ENCODE data around the gene AKR1C1. TPM values are rescaled to one million over a fixed set of nuclear protein-coding genes. Genes with fewer than 3 reads are reported as not detected.
"Not testable (repeated sequence)": the region's sequence is repeated elsewhere in the genome, so short reads cannot be mapped to it uniquely, and the experiment has no call there.

Gene AKR1C1
- total RNA-seq, 1 experiment from 2014 or later: 2.1 TPM

GRCh38 chr10:5023177-5023805 is 60.1 kb downstream of the AKR1C1 start:
- TF ChIP-seq MAX (IDR thresholded peaks at IDR 0.05): no peak
- no peak for TF ChIP-seq CTCF (IDR thresholded peaks at IDR 0.05 in 2 of 3, conservative IDR thresholded peaks at IDR 0.05 in 1 of 3; ENCODE audit: borderline replicate concordance in 1 of 3, insufficient read depth in 1 of 3, low read depth in 2 of 3, low read length in 2 of 3)
- TF ChIP-seq POLR2AphosphoS5 (IDR thresholded peaks at IDR 0.05; ENCODE audit: low read depth, low read length): no peak
- no peak for TF ChIP-seq TCF7L2 (IDR thresholded peaks at IDR 0.05; ENCODE audit: borderline replicate concordance, extremely low read depth, insufficient read depth, insufficient read length)
- no peak for TF ChIP-seq FOSL1 (IDR thresholded peaks at IDR 0.05; ENCODE audit: low read depth)
- no peak for TF ChIP-seq SIN3A (IDR thresholded peaks at IDR 0.05; ENCODE audit: low read depth)
- TF ChIP-seq CBX3 (IDR thresholded peaks at IDR 0.05; ENCODE audit: low read depth): no peak
- TF ChIP-seq EZH2phosphoT487 (IDR thresholded peaks at IDR 0.05; ENCODE audit: borderline replicate concordance): no peak
- no peak for TF ChIP-seq JUND (IDR thresholded peaks at IDR 0.05)
- no peak for TF ChIP-seq POLR2A (IDR thresholded peaks at IDR 0.05; ENCODE audit: borderline replicate concordance, extremely low read depth, insufficient read depth, insufficient read length)
- TF ChIP-seq SP1 (IDR thresholded peaks at IDR 0.05; ENCODE audit: low read depth): no peak
- no peak for TF ChIP-seq CEBPB (IDR thresholded peaks at IDR 0.05; ENCODE audit: low read depth)
- no peak for TF ChIP-seq RAD21 (IDR thresholded peaks at IDR 0.05; ENCODE audit: low read depth)
- no peak for TF ChIP-seq EZH2 (IDR thresholded peaks at IDR 0.05)
- no peak for TF ChIP-seq ZFX (IDR thresholded peaks at IDR 0.05)
- TF ChIP-seq ATF3 (IDR thresholded peaks at IDR 0.05): no peak
- no peak for TF ChIP-seq YY1 (IDR thresholded peaks at IDR 0.05; ENCODE audit: extremely low read depth, insufficient replicate concordance, low read depth, low read length)
- TF ChIP-seq ELF1 (IDR thresholded peaks at IDR 0.05; ENCODE audit: borderline replicate concordance, low read depth): no peak
- no peaks in the 10 kb centered on the region for H3K27me3 ChIP-seq (ENCODE audit: insufficient read depth, low read length)
- H3K9me2 ChIP-seq (ENCODE audit: insufficient read depth): no peaks in the 10 kb centered on the region
- ATAC-seq: no peak
- intact Hi-C loops (cut with micrococcal nuclease): no loop called here
- H3K79me2 ChIP-seq (ENCODE audit: insufficient read depth, low read length): no peaks in the 10 kb centered on the region
- H3K4me1 ChIP-seq (ENCODE audit: control insufficient read depth in 1 of 2, insufficient read depth in 2 of 2, low read length in 2 of 2): peaks cover 0 to 4% of the 10 kb centered on the region in 2 experiments; a peak in 1 of 4 replicates
- H3K9ac ChIP-seq (ENCODE audit: low read length): no peak overlapping the region
- ChIA-PET RAD21 (ENCODE audit: low non-redundant PET in 1 of 2, low total read pairs in 2 of 2, uncharacterized antibody in 2 of 2, unreplicated experiment in 2 of 2) (no interaction called here), CTCF (no interaction called here), POLR2A (no interaction called here)
- H3K9me3 ChIP-seq (ENCODE audit: control insufficient read depth in 1 of 2, insufficient read depth in 1 of 2, low read depth in 1 of 2, low read length in 2 of 2): no peaks in the 10 kb centered on the region
- no peak overlapping the region for H2AFZ ChIP-seq (ENCODE audit: low read depth, low read length, poor library complexity, severe bottlenecking)
- H4K20me1 ChIP-seq (ENCODE audit: insufficient read depth): no peaks in the 10 kb centered on the region
- no peak overlapping the region for H3K27ac ChIP-seq (ENCODE audit: low read depth, low read length)
- BruUV-seq (replicated peaks): no TSS peak
- no peak overlapping the region for H3K4me2 ChIP-seq (ENCODE audit: low read length)
- no peak overlapping the region for H3K4me3 ChIP-seq (replicated peaks in 1 of 2; ENCODE audit: low read depth in 1 of 2, low read length in 2 of 2)
- DNase-seq (ENCODE audit: low read depth, low spot score): no peak
- H3K36me3 ChIP-seq (ENCODE audit: control insufficient read depth in 1 of 2, insufficient read depth in 2 of 2, low read length in 2 of 2): no peaks in the 10 kb centered on the region

- H3K4me1 ChIP-seq (ENCODE audit: control insufficient read depth in 1 of 2, insufficient read depth in 2 of 2, low read length in 2 of 2); H3K9me2 ChIP-seq (ENCODE audit: insufficient read depth); H3K79me2 ChIP-seq (ENCODE audit: insufficient read depth, low read length); H3K9ac ChIP-seq (ENCODE audit: low read length); H3K27ac ChIP-seq (ENCODE audit: low read depth, low read length); H3K4me3 ChIP-seq (replicated peaks in 1 of 2; ENCODE audit: low read depth in 1 of 2, low read length in 2 of 2); H2AFZ ChIP-seq (ENCODE audit: low read depth, low read length, poor library complexity, severe bottlenecking); H3K4me2 ChIP-seq (ENCODE audit: low read length); DNase-seq (ENCODE audit: low read depth, low spot score); intact Hi-C loops (cut with micrococcal nuclease); ATAC-seq; BruUV-seq (replicated peaks); H3K9me3 ChIP-seq (ENCODE audit: control insufficient read depth in 1 of 2, insufficient read depth in 1 of 2, low read depth in 1 of 2, low read length in 2 of 2); H3K36me3 ChIP-seq (ENCODE audit: control insufficient read depth in 1 of 2, insufficient read depth in 2 of 2, low read length in 2 of 2); H4K20me1 ChIP-seq (ENCODE audit: insufficient read depth); POLR2A ChIA-PET; RAD21 ChIA-PET (ENCODE audit: low non-redundant PET in 1 of 2, low total read pairs in 2 of 2, uncharacterized antibody in 2 of 2, unreplicated experiment in 2 of 2); H3K27me3 ChIP-seq (ENCODE audit: insufficient read depth, low read length); CTCF ChIA-PET: not testable (repeated sequence)
Measured at GRCh38 chr10:5025461-5025881, 62.3 kb downstream of the AKR1C1 start.

Data from HCT116 (cell line).